Measurements from ENCODE around the gene ZNF512.

The ZNF512 gene

DNA sequence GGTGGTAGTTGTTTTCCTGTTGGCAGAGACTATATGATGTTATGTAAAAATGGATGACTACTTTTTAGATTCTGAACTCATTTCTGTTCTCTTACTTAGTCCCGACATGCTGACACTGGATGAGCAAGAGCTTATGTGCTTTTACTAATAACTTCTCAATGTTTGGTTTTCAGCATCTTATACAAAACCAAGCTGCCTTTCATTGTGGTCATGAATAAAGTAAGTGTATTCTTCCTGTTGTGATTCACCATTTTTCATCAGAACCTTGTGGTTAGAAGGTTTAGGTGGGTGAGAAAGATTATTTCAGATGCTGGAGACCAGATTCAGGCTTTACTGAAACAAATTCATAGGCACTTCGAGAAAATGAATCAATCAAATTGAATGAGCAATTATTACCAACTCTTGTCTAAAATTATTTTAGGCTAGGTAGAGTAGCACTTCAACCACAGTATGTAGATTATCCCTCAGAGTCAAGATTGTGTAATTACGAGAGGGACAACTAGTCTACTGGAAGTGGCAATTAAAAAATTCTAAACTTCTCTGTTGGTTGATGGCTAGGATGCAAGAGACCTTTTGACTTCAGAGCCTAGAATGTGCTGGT, 55.3 kb downstream of the ZNF512 start:
- DNase-seq (ENCODE audit: low read depth in 2 of 2): no peak

DNA sequence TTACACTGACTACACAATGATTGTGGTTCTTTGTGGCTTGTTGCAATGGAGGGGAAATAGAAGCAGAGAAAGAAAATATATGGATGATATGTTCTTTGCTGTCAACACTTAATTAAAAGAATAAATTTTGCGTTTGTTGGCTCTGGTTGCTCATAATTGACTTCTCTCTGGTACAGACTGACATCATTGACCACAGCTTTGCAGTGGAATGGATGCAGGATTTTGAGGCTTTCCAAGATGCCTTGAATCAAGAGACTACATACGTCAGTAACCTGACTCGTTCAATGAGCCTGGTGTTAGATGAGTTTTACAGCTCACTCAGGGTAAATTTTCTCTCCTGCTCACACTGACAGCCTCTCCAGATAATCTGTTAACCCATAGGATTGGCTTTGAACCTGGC, 55.9 kb downstream of the ZNF512 start:
- no peak for DNase-seq (ENCODE audit: low read depth in 2 of 2)

DNA sequence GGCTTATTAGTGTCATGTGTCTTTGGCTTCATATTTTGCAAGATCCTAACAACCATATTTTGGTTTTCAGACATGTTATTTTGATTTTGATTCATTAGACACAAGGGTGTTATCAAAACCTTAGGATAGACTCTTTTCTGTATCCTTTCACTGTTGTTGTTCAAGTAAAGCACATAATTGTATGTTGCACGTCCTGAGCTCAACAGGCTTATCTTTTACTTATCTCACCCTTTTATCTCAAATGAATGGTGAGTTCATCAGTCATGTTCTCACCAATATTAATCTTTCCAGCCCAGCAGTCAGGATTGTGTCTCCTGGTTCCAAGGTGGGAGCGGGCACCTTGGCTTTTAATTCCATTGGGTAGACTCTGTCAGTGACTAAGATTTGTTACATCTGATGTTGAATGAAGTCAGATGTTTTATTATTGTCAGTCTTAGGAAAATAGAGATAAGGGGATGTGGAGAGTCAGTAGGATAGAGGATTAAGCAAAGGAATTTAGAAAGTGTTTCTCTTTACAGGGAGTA, 57.9 kb downstream of the ZNF512 start:
- DNase-seq (ENCODE audit: low read depth in 2 of 2): no peak

DNA sequence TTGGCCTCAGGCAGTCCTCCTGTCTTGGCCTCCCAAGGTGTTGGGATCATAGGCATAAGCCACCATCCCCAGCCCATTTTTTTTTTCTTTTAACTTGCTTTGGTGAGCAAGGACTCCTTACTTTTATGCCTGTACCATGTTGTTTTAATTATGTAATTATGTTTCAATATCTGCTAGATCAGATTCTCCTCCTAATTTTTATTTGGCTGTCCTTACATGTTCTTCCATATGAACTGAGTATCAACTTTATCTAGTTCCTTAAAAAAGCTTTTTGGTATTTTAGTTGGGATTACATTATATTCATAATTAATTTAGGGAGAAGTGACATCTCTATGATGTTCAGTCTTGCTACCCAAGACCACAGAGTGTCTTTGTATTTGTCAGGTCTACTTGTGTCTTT, 62.4 kb downstream of the ZNF512 start:
- DNase-seq (ENCODE audit: low read depth in 2 of 2): no peak

DNA sequence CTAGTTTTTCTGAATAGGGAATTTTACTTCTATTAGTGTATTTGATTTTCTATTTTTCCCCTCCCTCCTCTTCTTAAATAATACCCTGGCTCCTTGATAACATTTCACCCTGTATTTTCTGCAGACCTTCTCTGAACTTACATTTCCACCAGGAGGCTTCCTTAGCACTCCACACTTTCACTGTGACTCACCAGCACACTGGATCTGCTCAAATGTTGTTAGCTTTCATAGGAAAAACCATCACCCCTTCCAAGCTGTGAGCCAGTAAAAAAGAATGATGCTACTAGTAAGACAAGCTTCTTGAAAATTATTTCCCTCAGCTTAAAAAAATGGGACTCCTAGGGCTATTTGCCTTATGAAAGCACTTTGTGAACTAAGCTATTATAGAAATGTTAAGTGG, 64.4 kb downstream of the ZNF512 start:
- DNase-seq (ENCODE audit: low read depth in 2 of 2): no peak

DNA sequence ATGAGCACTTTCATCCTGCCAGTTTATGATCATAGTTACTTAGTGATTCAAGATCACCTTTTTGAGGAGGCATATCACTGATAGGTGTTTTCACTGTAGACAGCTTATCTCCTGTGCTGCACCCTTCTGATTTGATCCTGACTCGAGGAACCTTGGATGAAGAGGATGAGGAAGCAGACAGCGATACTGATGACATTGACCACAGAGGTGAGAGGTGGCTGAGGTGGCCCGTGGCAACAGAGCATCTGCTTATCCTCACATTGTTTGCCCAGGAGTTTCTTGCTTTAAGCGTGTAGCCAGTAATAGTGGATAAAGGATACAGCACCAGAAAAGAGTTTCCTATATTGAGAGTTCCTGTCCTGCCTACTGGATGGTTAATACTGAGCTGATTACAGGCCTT, 64.9 kb downstream of the ZNF512 start:
- no peak for DNase-seq (ENCODE audit: low read depth in 2 of 2)

DNA sequence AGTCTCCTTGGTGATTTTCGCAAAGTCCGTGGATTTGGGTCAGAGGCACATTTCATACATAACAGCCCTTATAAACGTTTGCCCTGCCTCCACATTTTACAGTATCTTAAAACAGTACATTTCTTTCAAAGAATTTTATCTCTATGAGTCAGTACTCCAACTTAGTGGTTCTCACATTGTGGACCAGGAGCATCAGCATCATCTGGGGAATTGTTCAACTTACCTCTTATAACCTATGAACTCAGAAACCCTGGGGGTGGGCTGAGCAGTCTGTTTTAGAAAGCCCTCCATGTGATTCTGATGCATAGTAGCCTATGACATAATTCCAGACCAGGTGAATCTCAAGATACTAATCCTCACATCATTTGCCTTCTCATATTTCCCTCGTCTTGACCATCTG, 68.2 kb downstream of the ZNF512 start:
- no peak for DNase-seq (ENCODE audit: low read depth in 2 of 2)

DNA sequence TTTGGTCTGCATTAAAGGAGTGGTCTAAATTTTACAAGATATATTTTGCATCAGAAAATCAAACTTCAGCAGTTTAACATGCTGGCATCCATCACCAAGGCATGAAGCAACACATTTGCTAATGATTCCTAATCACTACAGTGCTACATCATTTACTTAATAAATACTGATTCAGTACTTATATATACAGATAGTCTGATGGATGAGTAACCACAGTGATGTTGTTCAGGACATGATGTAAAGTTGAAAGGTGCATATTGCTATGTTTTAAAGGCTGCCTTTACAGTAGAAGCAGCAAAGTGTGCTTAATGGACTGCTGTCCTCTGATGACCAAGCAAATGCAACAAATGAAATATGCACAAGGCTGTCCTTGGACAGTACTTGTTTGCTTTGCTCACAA, 69.5 kb downstream of the ZNF512 start:
- no peak for DNase-seq (ENCODE audit: low read depth in 2 of 2)

DNA sequence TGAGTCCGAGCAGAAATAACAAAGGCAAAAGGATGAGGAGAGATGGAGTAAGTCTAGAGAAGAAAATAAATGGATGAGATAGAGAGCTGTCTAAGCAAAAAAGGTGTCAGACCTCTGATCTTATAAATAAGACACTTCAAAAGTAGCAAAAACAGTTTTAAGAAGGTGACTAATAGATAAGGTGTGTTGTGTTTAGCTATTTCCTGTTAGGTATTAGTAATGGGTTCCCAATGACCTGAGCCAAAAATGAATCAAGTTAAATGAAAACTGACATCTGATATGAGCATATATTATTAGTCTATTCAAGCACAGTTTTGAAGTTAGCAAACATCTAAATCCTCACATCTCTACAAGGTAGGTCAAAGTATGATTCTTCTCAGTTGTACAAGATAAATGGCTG, 69.9 kb downstream of the ZNF512 start:
- no peak for DNase-seq (ENCODE audit: low read depth in 2 of 2)

DNA sequence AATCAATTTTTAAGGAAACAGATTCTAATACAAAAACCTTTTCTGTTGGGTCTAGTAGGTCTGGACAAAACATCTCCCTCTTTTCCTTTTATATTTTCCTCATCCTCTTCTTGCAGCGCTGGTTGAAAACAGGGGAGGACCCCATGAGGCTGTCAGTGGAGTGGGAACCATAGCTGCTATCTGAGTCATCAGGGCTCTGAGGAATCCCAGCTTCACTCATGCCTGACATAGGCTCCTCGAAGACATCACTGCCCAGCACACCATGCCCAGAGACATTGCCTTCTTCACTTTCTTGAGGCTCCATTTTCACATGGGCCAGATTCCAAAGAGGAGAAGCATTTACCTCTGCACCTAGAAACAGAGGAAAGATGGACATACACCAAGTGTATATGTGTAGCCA, 70.6 kb downstream of the ZNF512 start:
- no peak for DNase-seq (ENCODE audit: low read depth in 2 of 2)

DNA sequence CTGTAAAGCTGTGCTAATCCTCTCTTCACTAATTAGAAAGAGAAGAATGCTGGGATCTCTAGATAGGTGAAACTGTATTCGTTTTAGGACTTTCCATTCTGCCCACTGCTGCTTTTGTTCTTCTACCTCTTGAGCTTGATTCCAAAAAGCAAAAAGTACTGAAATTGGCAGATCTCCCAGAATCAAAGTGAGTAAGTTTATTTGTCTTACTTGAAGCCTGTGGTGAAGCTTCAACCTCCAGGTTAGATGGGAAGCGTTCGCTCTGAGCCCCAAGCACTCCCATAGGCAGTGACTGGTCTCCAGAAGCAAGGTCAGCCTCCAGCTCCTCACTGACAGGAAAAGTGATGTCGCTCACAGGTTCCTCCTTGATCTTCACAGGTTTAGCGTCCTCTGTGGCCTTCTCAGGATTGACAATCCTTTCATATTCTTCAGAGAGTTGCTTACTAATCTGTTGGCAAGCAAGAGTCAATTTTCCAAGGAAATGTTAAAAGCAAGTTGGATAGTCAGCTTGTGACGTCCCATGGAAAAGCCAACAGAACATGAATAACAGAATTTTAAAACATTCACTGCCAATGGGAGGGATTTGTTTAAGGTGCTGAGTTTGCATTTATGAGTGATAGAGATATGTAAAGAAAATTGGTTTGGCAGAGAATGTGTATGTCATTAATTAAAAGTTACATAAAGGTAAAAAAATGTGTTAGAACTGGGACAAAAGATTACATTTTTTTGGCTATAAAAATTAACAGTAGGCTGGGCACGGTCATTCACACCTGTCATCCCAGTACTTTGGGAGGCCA, 72.5 kb downstream of the ZNF512 start:
- DNase-seq (ENCODE audit: low read depth in 2 of 2): no peak

DNA sequence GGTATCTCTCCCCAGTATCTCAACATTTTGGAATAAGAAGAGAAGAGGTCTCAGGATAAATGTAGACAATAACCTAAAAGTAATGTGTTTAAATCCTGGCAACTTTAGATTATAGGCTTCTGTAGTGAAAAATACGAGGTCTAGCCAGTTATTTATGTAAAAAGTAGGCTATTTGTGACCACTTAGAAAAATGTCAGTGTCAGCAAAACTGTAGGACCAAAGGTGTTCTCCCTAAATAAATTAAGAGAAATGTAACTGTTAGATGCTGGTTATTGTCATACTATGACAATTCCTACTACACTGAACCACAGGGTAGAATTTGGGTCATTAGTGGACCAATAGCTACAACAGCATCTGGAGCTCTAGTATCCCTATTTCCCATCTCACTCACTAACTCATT, 78.5 kb downstream of the ZNF512 start:
- no peak for DNase-seq (ENCODE audit: low read depth in 2 of 2)

DNA sequence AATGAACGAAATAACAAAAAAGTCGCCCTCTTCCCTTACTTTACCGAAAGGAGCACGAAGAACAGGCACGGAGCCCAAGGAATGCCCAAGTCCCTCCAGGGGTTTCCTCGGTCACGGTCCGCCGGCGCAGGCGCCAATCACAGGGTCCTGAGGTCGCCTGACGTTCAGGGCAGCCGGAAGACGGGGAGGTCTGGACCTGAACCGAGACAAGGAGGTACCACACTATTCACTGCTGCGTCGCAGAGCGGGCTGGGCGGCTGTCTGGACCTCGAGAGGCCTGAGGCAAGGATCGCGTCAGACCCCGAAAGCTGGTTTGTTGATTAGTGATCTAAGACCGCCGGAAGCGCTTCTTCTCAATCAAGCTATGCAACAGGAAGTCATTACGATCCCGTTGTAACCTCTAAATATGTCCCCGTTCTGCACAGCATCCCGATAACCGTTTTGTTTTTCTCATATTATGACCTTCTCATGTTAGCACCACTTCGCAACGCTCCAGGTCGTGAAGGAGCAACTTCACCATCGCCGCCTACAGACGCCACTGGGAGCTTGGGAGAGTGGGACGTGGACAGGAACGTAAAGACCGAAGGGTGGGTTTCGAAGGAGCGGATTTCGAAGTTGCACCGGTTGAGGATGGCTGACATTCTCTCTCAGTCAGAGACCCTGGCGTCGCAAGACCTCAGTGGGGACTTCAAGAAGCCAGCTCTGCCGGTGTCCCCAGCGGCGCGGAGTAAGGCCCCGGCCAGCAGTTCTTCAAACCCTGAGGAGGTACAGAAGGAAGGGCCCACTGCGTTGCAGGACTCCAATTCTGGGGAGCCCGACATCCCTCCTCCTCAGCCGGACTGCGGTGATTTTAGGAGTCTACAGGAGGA, 80.7 kb downstream of the ZNF512 start, which contains the start of the genes SLC4A1AP and SUPT7L:
SLC4A1AP (plus strand) TSS at position 605 of the 869 bp plus-strand sequence; CDS start at position 631, 26 bp downstream.
SUPT7L (minus strand) TSS at position 330 of the 869 bp plus-strand sequence. CDS start 1,422 bp downstream, outside the sequence.
- DNase-seq (ENCODE audit: low read depth in 2 of 2): peak; percentile 37 to 63

DNA sequence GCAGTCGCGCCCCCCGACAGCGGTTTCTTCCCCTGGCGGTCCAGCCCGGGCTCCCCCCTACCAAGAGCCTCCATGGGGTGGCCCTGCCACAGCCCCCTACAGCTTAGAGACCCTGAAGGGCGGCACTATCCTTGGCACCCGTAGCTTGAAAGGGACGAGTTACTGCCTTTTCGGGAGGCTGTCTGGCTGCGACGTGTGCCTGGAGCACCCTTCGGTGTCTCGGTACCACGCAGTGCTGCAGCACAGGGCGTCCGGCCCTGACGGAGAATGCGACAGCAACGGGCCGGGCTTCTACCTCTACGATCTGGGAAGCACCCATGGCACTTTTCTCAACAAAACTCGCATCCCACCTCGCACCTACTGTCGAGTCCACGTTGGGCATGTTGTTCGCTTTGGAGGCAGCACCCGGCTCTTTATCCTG, 81.3 kb downstream of the ZNF512 start:
- DNase-seq (ENCODE audit: low read depth in 2 of 2): no peak

DNA sequence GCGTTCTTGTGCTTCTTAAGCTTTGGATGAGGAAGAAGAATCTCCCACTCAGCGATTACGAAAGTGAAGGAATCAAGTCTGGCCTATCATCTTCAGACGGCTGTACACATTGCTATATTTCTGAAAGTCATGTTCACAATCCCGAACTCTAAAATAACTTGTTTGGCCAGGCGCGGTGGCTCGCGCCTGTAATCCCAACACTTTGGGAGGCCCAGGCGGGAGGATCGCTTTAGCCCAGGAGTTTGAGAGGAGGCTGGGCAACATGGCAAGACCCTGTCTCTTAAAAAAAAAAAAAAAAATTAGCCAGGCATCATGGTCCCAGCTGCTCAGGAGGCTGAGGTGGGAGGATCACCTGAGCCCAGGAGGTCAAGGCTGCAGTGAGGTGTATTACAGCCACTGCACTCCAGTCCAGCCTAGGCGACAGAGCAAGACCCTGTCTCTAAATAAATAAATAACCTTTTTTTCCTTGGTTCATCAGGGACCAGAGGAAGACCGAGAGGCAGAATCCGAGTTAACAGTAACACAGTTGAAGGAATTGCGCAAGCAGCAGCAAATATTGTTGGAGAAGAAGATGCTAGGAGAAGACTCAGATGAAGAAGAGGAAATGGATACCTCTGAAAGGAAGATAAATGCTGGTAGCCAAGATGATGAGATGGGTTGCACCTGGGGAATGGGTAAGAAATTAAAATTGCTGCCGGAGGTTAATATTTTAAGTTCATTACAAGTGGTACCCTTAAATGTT, 82.0 kb downstream of the ZNF512 start:
- no peak for DNase-seq (ENCODE audit: low read depth in 2 of 2)

DNA sequence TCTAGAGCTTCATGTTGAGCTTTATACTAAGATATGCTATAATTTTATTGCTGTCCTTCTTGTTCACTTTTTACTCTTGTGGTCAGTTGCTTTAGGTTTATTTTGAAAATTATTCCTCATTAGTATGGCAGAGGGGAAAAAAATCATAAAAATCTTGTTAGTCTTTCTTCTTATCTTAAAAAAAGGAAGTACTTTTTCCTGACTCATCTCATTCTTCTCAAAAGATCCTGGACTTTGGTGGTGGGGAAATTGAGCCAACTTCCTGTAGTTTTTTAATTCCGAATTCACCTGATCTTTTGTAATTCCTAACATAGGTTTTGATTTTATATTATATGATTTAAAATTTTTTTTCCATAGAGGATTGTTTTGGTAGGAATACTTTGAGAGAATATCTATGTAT, 84.6 kb downstream of the ZNF512 start:
- DNase-seq (ENCODE audit: low read depth in 2 of 2): no peak

DNA sequence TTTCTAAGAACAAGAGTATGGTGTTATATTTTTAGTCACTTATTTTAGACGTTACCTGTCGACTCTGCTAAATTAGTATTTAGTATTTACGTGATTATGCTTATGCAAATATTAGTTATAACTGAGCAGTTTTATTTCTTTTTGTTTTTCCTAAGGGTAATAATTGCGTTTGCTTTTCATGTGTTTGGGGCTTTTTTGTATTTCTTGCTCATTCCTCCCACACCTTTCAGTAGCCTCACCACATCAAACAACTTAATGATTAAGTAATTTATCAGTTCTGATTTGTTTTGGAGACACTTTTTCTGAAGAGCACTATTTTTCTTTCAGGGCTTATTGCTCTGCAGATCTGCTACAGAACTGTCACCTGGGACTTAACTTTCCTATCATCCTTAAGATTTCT, 88.4 kb downstream of the ZNF512 start:
- no peak for DNase-seq (ENCODE audit: low read depth in 2 of 2)

All from stimulated activated CD8-positive, alpha-beta memory T cell treated with anti-CD3 and anti-CD28 coated beads, Interleukin-7, amount 100 ng/mL, for 1 hour (primary cell).